ENCODE data around the gene RNPEPL1. TPM values are rescaled to one million over a fixed set of nuclear protein-coding genes. Genes with fewer than 3 reads are reported as not detected.
A peak's percentile ranks its signal among the peaks of the same experiment; 100 is the strongest.

Gene RNPEPL1
- total and polyA plus RNA-seq, 2 experiments from 2014 or later, result 49.0 to 61.2 TPM

DNA sequence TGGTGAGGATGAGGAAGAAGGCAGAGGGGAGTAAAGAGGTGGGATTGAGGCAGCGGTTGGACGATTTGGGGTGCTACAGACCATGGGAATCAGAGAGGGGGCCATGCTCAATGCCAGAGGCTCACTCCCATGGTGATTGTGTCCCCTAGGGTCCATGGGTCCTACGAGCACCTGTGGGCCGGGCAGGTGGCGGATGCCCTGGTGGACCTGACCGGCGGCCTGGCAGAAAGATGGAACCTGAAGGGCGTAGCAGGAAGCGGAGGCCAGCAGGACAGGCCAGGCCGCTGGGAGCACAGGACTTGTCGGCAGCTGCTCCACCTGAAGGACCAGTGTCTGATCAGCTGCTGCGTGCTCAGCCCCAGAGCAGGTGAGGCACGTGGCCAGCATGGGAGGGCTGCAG is 23.5 kb downstream of the RNPEPL1 start:
- no peak overlapping the region for H3K4me3 ChIP-seq
- peaks cover 14% of the 10 kb centered on the region for H3K36me3 ChIP-seq
- H3K27me3 ChIP-seq, result no peaks in the 10 kb centered on the region
- TF ChIP-seq, protein P1, sequence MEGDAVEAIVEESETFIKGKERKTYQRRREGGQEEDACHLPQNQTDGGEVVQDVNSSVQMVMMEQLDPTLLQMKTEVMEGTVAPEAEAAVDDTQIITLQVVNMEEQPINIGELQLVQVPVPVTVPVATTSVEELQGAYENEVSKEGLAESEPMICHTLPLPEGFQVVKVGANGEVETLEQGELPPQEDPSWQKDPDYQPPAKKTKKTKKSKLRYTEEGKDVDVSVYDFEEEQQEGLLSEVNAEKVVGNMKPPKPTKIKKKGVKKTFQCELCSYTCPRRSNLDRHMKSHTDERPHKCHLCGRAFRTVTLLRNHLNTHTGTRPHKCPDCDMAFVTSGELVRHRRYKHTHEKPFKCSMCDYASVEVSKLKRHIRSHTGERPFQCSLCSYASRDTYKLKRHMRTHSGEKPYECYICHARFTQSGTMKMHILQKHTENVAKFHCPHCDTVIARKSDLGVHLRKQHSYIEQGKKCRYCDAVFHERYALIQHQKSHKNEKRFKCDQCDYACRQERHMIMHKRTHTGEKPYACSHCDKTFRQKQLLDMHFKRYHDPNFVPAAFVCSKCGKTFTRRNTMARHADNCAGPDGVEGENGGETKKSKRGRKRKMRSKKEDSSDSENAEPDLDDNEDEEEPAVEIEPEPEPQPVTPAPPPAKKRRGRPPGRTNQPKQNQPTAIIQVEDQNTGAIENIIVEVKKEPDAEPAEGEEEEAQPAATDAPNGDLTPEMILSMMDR (IDR thresholded peaks at IDR 0.05; ENCODE audit: low read depth, low read length), result no peak
- H3K27ac ChIP-seq, result no peak overlapping the region
- H3K4me1 ChIP-seq (ENCODE audit: low read depth), result peaks cover 6% of the 10 kb centered on the region
- DNase-seq (ENCODE audit: low read depth in 1 of 2, low spot score in 1 of 2), result no peak
- H3K9me3 ChIP-seq (ENCODE audit: low read depth), result no peaks in the 10 kb centered on the region

DNA sequence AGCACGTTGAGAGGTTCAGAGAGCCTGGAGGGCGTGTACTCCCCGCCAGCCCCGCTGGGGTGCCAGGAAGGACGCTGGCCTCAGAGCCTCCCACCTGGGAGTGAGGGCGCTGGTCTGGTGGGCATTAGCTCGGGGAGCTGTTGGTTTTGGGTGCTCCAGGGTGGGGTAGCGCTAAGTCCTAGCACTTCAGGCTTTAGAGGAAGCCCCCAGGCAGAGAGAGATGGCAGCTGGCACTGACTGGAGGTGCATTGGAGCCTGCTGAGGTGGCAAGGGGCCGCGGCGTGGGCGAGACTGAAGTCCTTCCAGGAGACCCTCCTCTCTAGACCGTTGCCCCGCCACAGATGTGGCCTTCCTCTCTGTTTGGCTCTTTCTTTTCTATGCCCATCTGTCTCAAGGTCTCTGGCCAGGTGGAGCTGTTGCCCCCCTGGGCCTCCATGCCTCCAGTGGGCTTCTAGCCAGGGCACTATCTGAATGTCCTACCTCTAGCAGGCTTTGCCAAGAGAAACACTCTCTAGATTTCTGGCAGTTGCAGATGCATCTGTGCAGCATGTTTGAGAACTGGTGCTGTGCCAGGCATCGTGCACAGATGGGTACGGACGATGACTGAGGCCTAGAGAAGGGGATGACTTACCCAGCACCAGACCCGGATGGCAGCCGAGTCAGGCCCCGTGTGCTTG is 24.9 kb downstream of the RNPEPL1 start:
- Histone ChIP-seq H3K9me3 (ENCODE audit: low read depth) (no peaks in the 10 kb centered on the region), H3K36me3 (peaks cover 14% of the 10 kb centered on the region), H3K27me3 (no peaks in the 10 kb centered on the region), H3K4me3 (no peak overlapping the region), H3K4me1 (ENCODE audit: low read depth) (no peaks in the 10 kb centered on the region), H3K27ac (no peak overlapping the region)
- no peak for DNase-seq (ENCODE audit: low read depth in 1 of 2, low spot score in 1 of 2)
- TF ChIP-seq, protein P1 (IDR thresholded peaks at IDR 0.05; ENCODE audit: low read depth, low read length), result no peak

DNA sequence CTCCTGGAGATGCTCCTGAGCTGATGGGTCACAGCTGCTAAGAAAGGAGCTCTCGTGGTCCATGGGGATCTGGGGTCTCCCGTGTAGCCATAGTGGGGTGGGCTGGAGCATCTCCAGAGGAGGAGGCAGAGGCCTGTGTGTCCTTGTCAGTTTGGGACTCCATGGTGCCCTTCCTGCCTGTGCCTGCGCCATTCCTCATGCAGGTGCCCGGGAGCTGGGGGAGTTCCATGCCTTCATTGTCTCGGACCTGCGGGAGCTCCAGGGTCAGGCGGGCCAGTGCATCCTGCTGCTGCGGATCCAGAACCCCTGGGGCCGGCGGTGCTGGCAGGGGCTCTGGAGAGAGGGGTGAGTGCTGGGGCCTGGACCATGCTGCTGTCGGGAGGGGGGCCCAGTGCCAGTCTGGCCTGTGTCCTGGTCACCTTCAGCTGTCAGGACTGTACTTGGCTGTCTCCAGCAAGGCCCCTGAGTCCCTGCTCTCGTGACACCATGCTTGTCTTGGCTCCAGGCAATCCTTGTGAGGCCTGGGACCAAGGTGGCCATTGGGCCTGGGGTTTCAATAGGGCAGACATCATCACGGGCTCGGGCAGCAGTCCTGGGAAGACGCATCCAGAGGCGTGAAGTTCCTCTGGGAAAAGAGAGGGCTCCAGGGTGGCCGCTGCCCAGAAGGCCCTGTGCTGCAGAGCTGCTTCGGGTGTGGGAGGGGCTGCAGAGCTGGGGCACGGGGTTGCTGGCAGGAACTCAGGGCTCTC is 25.6 kb downstream of the RNPEPL1 start:
- H3K4me3 ChIP-seq, result no peak overlapping the region
- peak overlapping the region; percentile 69 for H3K27ac ChIP-seq
- H3K9me3 ChIP-seq (ENCODE audit: low read depth), result no peaks in the 10 kb centered on the region
- H3K27me3 ChIP-seq, result no peaks in the 10 kb centered on the region
- peaks cover 14% of the 10 kb centered on the region for H3K36me3 ChIP-seq
- TF ChIP-seq, protein P1 (IDR thresholded peaks at IDR 0.05; ENCODE audit: low read depth, low read length), result no peak
- peak in 1 of 2 donors; percentile 66 for DNase-seq (ENCODE audit: low read depth in 1 of 2, low spot score in 1 of 2)
- H3K4me1 ChIP-seq (ENCODE audit: low read depth), result no peaks in the 10 kb centered on the region

DNA sequence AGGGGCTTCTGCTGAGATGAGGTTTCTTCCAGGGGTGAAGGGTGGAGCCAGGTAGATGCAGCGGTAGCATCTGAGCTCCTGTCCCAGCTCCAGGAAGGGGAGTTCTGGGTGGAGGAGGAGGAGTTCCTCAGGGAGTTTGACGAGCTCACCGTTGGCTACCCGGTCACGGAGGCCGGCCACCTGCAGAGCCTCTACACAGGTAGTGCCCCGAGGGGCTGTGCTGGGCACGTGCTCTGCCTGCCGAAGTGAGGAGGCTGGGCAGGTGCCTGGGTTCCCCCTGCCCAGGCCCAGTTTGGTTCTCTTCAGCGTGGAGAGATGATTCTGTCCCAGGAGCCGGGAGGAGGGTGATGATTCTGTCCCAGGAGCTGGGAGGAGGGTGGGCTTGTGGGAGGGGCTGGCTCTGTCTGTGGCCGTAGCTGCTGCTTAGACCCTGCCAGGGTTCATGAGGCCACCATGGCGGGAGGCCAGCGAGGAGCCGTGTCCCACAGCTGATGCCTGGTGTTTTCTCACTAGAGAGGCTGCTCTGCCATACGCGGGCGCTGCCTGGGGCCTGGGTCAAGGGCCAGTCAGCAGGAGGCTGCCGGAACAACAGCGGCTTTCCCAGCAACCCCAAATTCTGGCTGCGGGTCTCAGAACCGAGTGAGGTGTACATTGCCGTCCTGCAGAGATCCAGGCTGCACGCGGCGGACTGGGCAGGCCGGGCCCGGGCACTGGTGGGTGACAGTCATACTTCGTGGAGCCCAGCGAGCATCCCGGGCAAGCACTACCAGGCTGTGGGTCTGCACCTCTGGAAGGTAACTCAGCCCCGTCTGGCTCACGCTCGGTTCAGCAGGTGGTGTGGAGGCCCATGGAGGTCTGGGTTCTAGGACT is 26.5 kb downstream of the RNPEPL1 start:
- H3K4me1 ChIP-seq (ENCODE audit: low read depth), result no peaks in the 10 kb centered on the region

More for the DNA sequence above, 26.5 kb downstream of the RNPEPL1 start:
- peaks cover 9% of the 10 kb centered on the region for H3K36me3 ChIP-seq
- TF ChIP-seq, protein P1 (IDR thresholded peaks at IDR 0.05; ENCODE audit: low read depth, low read length), result no peak
- H3K27me3 ChIP-seq, result no peaks in the 10 kb centered on the region
- DNase-seq (ENCODE audit: low read depth in 1 of 2, low spot score in 1 of 2), result no peak
- H3K27ac ChIP-seq, result peak overlapping the region; percentile 69
- no peak overlapping the region for H3K4me3 ChIP-seq
- no peaks in the 10 kb centered on the region for H3K9me3 ChIP-seq (ENCODE audit: low read depth)

All from cardiac muscle cell (in vitro differentiated cells and primary cell).